OCI-LY1 (cell line): ENCODE measurements around the gene PLCD3.

Experiments used
- CTCF ChIP-seq: fragments of 200-600 bp; sonication (generic), shearing (Covaris generic); IDR thresholded peaks from 2 replicates; pipeline ENCODE4 v1.5.1; 2017; ENCODE audit warnings: mild to moderate bottlenecking, antibody characterized with exemption, low read length, moderate library complexity, mixed read lengths
- EZH2 ChIP-seq: fragments of 200-600 bp; sonication (generic), shearing (Covaris generic); IDR thresholded peaks from 2 replicates; pipeline ENCODE4 v1.8.0; 2017; ENCODE audit warnings: borderline replicate concordance, mixed run types, mild to moderate bottlenecking, antibody characterized with exemption, low read length, moderate library complexity, mixed read lengths

DNA sequence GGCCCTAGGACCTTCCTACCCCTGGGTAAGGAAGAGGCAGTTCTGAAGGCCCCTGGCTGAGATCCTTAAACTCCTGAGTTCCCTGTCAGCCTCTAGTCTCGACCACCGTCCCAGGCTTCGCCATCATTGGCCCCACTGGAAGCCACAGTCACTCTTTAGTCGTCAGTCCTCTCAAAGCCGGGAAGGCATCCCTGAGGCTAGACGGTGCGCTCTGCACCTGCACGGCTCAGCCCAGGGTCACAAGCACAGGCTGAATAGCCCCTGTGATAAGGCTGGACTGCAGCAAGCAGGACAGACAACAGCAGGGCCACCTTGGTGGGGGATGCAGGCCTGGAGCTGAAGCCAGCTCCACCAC, 12.7 kb upstream of the PLCD3 start:
- no peak for TF ChIP-seq CTCF
- TF ChIP-seq EZH2 = no peak
